Loucy (cell line): ENCODE data around the gene CLK4.
"Not testable (repeated sequence)": the region's sequence is repeated elsewhere in the genome, so short reads cannot be mapped to it uniquely, and the experiment has no call there.

Experiments
- H2AFZ ChIP-seq: fragments of 200-600 bp; sonication (generic); 2 replicates; pipeline ENCODE4 v1.6.0; 2016; ENCODE audit warnings: antibody characterized with exemption, mild to moderate bottlenecking, low read length, moderate library complexity
- H3F3A ChIP-seq: fragments of 200-600 bp; 2 replicates; pipeline ENCODE4 v1.6.0; 2016; ENCODE audit warnings: antibody characterized with exemption, low read depth, mild to moderate bottlenecking
- H3K27me3 ChIP-seq: fragments of 200-600 bp; sonication (generic); 2 replicates; pipeline ENCODE4 v1.6.1; 2014; ENCODE audit warnings: low read length, mild to moderate bottlenecking; ENCODE audit not compliant: insufficient read depth, poor library complexity, severe bottlenecking
- H3K36me3 ChIP-seq: fragments of 200-600 bp; sonication (generic); 2 replicates; pipeline ENCODE4 v1.6.1; 2016; ENCODE audit warnings: low read length; ENCODE audit not compliant: insufficient read depth
- H3K4me1 ChIP-seq: fragments of 200-600 bp; sonication (generic); 2 replicates; pipeline ENCODE4 v1.5.1; 2014; ENCODE audit warnings: low read length, mild to moderate bottlenecking; ENCODE audit not compliant: insufficient read depth, poor library complexity, severe bottlenecking
- H3K4me2 ChIP-seq: fragments of 200-600 bp; sonication (generic); 2 replicates; pipeline ENCODE4 v1.6.0; 2014; ENCODE audit warnings: antibody characterized with exemption, low read length, low read depth, mild to moderate bottlenecking; ENCODE audit not compliant: poor library complexity, severe bottlenecking
- H3K4me3 ChIP-seq: fragments of 200-600 bp; sonication (generic); 2 replicates; pipeline ENCODE4 v1.5.1; 2014; ENCODE audit warnings: low read length, mild to moderate bottlenecking, mixed read lengths; ENCODE audit not compliant: poor library complexity, severe bottlenecking
- H3K79me2 ChIP-seq: fragments of 200-600 bp; sonication (generic); 2 replicates; pipeline ENCODE4 v1.6.1; 2014; ENCODE audit warnings: low read length; ENCODE audit not compliant: insufficient read depth
- H3K9ac ChIP-seq: fragments of 200-600 bp; sonication (generic); 2 replicates; pipeline ENCODE4 v1.6.0; 2014; ENCODE audit warnings: mild to moderate bottlenecking, low read depth, low read length, moderate library complexity; ENCODE audit not compliant: poor library complexity, severe bottlenecking
- H3K9me2 ChIP-seq: fragments of 200-600 bp; sonication (generic); replicated peaks from 2 replicates; pipeline ENCODE4 v1.6.1; 2016; ENCODE audit warnings: low read depth, low read length, mixed read lengths
- H3K9me3 ChIP-seq: fragments of 200-600 bp; sonication (generic); 2 replicates; pipeline ENCODE4 v1.6.1; 2014; ENCODE audit warnings: mild to moderate bottlenecking, antibody characterized with exemption, low read length, low read depth; ENCODE audit not compliant: insufficient read depth
- H4K20me1 ChIP-seq: fragments of 200-600 bp; sonication (generic); 2 replicates; pipeline ENCODE4 v1.6.0; 2014; ENCODE audit warnings: antibody characterized with exemption, low read length, mild to moderate bottlenecking; ENCODE audit not compliant: insufficient read depth, poor library complexity, severe bottlenecking
- CTCF ChIP-seq: fragments of 200-600 bp; sonication (generic); conservative IDR thresholded peaks from 2 replicates; pipeline ENCODE4 v1.5.1; 2014; ENCODE audit warnings: mild to moderate bottlenecking, antibody characterized with exemption, low read length
- EZH2phosphoT487 ChIP-seq: fragments of 200-600 bp; IDR thresholded peaks from 2 replicates; pipeline ENCODE4 v1.6.1; 2018; ENCODE audit warnings: antibody characterized with exemption, mild to moderate bottlenecking, moderate library complexity, borderline replicate concordance

Gene CLK4

GRCh38 chr5:178586396-178586795 is 40.5 kb downstream of the CLK4 start:
- H3K9me3 ChIP-seq, result no peaks in the 10 kb centered on the region; the same call in 1 of the 2 replicates

DNA sequence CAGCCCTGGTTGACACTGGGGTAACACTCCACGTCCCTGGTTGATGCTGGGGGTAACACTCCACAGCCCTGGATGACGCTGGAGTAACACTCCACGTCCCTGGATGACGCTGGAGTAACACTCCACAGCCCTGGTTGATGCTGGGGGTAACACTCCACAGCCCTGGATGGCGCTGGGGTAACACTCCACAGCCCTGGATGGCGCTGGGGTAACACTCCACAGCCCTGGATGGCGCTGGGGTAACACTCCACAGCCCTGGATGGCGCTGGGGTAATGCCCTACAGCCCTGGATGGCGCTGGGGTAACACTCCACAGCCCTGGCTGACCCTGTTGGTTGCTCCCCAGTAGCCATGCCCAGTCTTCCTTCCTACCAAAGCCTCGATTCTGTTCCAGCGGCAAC is 41.4 kb downstream of the CLK4 start:
- H3K79me2 ChIP-seq, H3K9ac ChIP-seq, H3K4me1 ChIP-seq, H3K4me2 ChIP-seq, H3F3A ChIP-seq, H2AFZ ChIP-seq, H3K36me3 ChIP-seq, H4K20me1 ChIP-seq, H3K9me2 ChIP-seq, H3K4me3 ChIP-seq, H3K9me3 ChIP-seq, H3K27me3 ChIP-seq: not testable (repeated sequence)

More at GRCh38 chr5:178586396-178586795, 40.5 kb downstream of the CLK4 start:
- H3K27me3 ChIP-seq, result no peaks in the 10 kb centered on the region
- H3K4me3 ChIP-seq, result no peak overlapping the region
- H3F3A ChIP-seq, result no peaks in the 10 kb centered on the region
- no peaks in the 10 kb centered on the region for H4K20me1 ChIP-seq
- H3K9me2 ChIP-seq, result no peaks in the 10 kb centered on the region
- no peak for TF ChIP-seq CTCF
- no peak overlapping the region for H3K9ac ChIP-seq
- no peaks in the 10 kb centered on the region for H3K79me2 ChIP-seq
- no peaks in the 10 kb centered on the region for H3K4me1 ChIP-seq
- H2AFZ ChIP-seq, result no peak overlapping the region
- no peaks in the 10 kb centered on the region for H3K36me3 ChIP-seq
- no peak overlapping the region for H3K4me2 ChIP-seq

DNA sequence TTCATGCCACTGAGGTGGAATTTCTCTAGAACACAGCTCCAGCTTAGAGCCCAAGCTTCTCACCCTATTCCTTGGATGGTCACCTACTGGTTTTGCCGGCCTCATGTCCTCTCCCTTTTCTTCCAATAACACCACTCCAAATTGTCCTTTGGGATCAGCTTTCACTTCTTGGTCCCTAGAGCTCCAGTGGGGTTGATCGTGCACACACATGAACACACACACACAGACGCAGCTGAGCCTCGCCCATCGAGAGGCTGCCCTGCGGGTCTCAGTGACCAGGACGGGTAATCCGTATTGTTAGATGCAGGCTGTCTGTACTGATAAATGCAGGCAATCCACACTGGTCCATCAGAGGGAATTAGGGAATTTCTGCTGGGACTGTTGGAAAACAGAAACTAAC is 43.6 kb downstream of the CLK4 start:
- H4K20me1 ChIP-seq, result no peaks in the 10 kb centered on the region
- H3K9me3 ChIP-seq, result no peaks in the 10 kb centered on the region; the same call in 1 of the 2 replicates
- no peaks in the 10 kb centered on the region for H3K4me1 ChIP-seq
- H3K9ac ChIP-seq, result no peak overlapping the region
- H3K4me3 ChIP-seq, result no peak overlapping the region
- H3K27me3 ChIP-seq, result no peaks in the 10 kb centered on the region
- H3K79me2 ChIP-seq, result no peaks in the 10 kb centered on the region
- no peak overlapping the region for H2AFZ ChIP-seq
- no peak overlapping the region for H3K4me2 ChIP-seq
- H3K9me2 ChIP-seq, result no peaks in the 10 kb centered on the region
- H3F3A ChIP-seq, result no peaks in the 10 kb centered on the region
- TF ChIP-seq CTCF (no peak), EZH2phosphoT487 (no peak)
- no peaks in the 10 kb centered on the region for H3K36me3 ChIP-seq

DNA sequence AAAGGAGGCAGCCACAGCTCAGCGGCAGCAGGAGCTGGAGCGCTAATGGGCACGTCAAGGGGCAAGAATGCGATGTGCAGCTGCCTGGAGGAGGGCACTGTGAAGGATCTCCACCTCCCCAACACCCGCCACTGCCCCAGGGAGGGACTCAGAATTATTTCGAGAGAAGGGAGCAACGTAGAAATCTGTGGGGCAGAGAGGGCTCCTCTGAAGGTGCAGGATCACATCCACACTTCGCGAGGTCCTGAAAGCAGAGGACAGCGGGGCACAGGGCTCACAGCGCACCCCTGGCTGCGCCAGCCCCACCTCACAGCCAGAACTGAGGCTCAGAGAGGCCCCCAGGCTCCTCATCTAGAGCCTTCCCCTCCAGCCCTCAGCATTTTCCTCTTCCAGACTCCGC is 44.6 kb downstream of the CLK4 start:
- Histone ChIP-seq H3K9me3 (no peaks in the 10 kb centered on the region; the same call in 1 of the 2 replicates), H3F3A (no peaks in the 10 kb centered on the region)

More for the DNA sequence above, 44.6 kb downstream of the CLK4 start:
- Histone ChIP-seq H3K4me1 (no peaks in the 10 kb centered on the region), H3K79me2 (no peaks in the 10 kb centered on the region), H3K4me2 (no peak overlapping the region), H3K27me3 (no peaks in the 10 kb centered on the region), H2AFZ (no peak overlapping the region), H3K4me3 (no peak overlapping the region), H3K9ac (no peak overlapping the region), H3K9me2 (no peaks in the 10 kb centered on the region), H4K20me1 (no peaks in the 10 kb centered on the region), H3K36me3 (no peaks in the 10 kb centered on the region)
- TF ChIP-seq CTCF (no peak), EZH2phosphoT487 (no peak)
